ENCODE data around the gene FEZF1.

Gene FEZF1

DNA sequence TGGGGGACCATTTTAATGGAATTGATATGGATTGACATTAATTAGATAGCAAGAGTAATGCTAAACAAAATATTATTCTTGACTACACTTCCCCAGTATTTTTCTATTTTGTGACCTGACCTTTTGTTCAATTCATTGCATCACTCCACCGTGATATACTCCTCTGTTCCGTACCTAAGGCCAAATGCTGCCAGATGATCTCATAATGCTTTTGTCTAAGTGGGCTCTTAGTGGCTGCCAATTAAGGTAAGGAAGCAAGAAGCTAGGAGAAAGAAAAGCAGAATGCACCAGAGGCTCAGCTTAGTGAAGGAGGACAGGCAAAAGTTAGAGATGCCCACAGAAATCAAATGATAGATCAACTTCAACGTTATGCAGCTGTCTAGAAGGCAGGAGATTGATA, 36.4 kb downstream of the FEZF1 start:
- Mint-ChIP-seq H3K27ac (no peak overlapping the region), H3K4me1 (no peaks in the 10 kb centered on the region), H3K27me3 (no peaks in the 10 kb centered on the region), H3K36me3 (no peaks in the 10 kb centered on the region), H3K4me3 (no peak overlapping the region), H3K9me3 (no peaks in the 10 kb centered on the region)
- ATAC-seq (ENCODE audit: low read depth) = no peak
- no peak for DNase-seq (ENCODE audit: low spot score in 2 of 2)

DNA sequence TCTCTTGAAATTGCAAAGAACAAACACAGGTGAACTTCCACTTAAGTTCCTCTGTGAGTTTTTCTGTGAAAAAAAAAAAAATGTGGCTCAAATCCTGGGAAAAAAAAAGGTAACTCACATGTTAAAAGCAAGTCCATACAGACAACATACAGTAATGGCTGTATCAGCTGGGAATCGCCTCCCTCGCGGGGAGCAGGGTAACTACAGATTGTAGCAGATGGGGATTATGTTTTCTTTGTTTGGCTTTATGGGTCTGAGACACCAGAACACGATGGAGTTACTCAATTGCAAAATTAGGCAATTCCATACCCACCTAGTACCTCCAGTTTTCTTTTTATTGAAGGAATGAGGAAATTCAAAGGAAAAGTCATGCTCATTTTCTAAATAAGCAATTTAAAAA, 42.3 kb downstream of the FEZF1 start:
- H3K36me3 Mint-ChIP-seq = no peaks in the 10 kb centered on the region
- H3K4me3 Mint-ChIP-seq = no peak overlapping the region
- no peaks in the 10 kb centered on the region for H3K4me1 Mint-ChIP-seq
- no peak for ATAC-seq (ENCODE audit: low read depth)
- no peak overlapping the region for H3K27ac Mint-ChIP-seq
- DNase-seq (ENCODE audit: low spot score in 2 of 2) = no peak
- peaks cover 3% of the 10 kb centered on the region for H3K27me3 Mint-ChIP-seq
- peaks cover 3% of the 10 kb centered on the region for H3K9me3 Mint-ChIP-seq

DNA sequence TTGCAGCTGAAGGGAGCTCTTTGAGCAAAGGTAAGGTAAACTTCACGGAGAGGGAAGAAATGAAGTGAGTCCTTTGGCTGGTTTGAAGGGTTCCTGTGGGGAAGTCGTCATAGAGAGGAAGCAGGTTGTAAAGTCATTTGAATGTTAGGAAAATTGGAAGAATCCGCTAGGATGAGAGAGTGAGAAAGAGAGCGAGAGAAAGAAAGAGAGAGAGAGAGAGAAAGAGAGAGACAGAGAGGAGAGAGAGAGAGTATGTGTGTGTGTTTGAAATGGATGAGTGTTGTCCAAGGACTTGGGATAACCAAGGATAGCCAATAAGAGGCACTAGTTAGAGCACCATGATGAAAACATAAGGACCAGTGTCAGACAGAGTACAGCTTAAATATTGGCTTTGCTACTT, 43.1 kb downstream of the FEZF1 start:
- no peak for ATAC-seq (ENCODE audit: low read depth)
- no peaks in the 10 kb centered on the region for H3K36me3 Mint-ChIP-seq
- peaks cover 3% of the 10 kb centered on the region for H3K9me3 Mint-ChIP-seq
- no peak overlapping the region for H3K27ac Mint-ChIP-seq
- no peak overlapping the region for H3K4me3 Mint-ChIP-seq
- no peak for DNase-seq (ENCODE audit: low spot score in 2 of 2)
- H3K4me1 Mint-ChIP-seq = no peaks in the 10 kb centered on the region
- peaks cover 3% of the 10 kb centered on the region for H3K27me3 Mint-ChIP-seq

- DNase-seq (ENCODE audit: low spot score in 2 of 2) (no peak), ATAC-seq (ENCODE audit: low read depth) (no peak)
- peaks cover 3% of the 10 kb centered on the region for H3K27me3 Mint-ChIP-seq
- H3K4me1 Mint-ChIP-seq = no peaks in the 10 kb centered on the region
- H3K36me3 Mint-ChIP-seq = no peaks in the 10 kb centered on the region
- peaks cover 3% of the 10 kb centered on the region for H3K9me3 Mint-ChIP-seq
- H3K4me3 Mint-ChIP-seq = no peak overlapping the region
- no peak overlapping the region for H3K27ac Mint-ChIP-seq
Measured at GRCh38 chr7:122261016-122261415, 43.5 kb downstream of the FEZF1 start.

- H3K36me3 Mint-ChIP-seq = no peaks in the 10 kb centered on the region
- ATAC-seq (ENCODE audit: low read depth) = no peak
- DNase-seq (ENCODE audit: low spot score in 2 of 2) = no peak
- H3K4me1 Mint-ChIP-seq = no peaks in the 10 kb centered on the region
- peaks cover 3% of the 10 kb centered on the region for H3K27me3 Mint-ChIP-seq
- no peak overlapping the region for H3K27ac Mint-ChIP-seq
- peaks cover 3% of the 10 kb centered on the region for H3K9me3 Mint-ChIP-seq
- H3K4me3 Mint-ChIP-seq = no peak overlapping the region
Measured at GRCh38 chr7:122260336-122260735, 44.2 kb downstream of the FEZF1 start.

- DNase-seq (ENCODE audit: low spot score in 2 of 2) (no peak), ATAC-seq (ENCODE audit: low read depth) (no peak)
- Mint-ChIP-seq H3K27ac (no peak overlapping the region), H3K4me1 (no peaks in the 10 kb centered on the region), H3K36me3 (no peaks in the 10 kb centered on the region), H3K27me3 (peaks cover 3% of the 10 kb centered on the region), H3K9me3 (peaks cover 3% of the 10 kb centered on the region), H3K4me3 (no peak overlapping the region)
Measured at GRCh38 chr7:122258971-122259370, 45.6 kb downstream of the FEZF1 start.

- ATAC-seq (ENCODE audit: low read depth) = no peak
- Mint-ChIP-seq H3K27ac (no peak overlapping the region), H3K4me3 (no peak overlapping the region), H3K27me3 (peaks cover 3% of the 10 kb centered on the region), H3K9me3 (peaks cover 3% of the 10 kb centered on the region), H3K36me3 (no peaks in the 10 kb centered on the region), H3K4me1 (no peaks in the 10 kb centered on the region)
- no peak for DNase-seq (ENCODE audit: low spot score in 2 of 2)
Measured at GRCh38 chr7:122257056-122257455, 47.5 kb downstream of the FEZF1 start.

- no peak overlapping the region for H3K4me3 Mint-ChIP-seq
- ATAC-seq (ENCODE audit: low read depth) = no peak
- peaks cover 1% of the 10 kb centered on the region for H3K27me3 Mint-ChIP-seq
- no peak for DNase-seq (ENCODE audit: low spot score in 2 of 2)
- H3K4me1 Mint-ChIP-seq = no peaks in the 10 kb centered on the region
- H3K9me3 Mint-ChIP-seq = peaks cover 1% of the 10 kb centered on the region
- H3K27ac Mint-ChIP-seq = no peak overlapping the region
- no peaks in the 10 kb centered on the region for H3K36me3 Mint-ChIP-seq
Measured at GRCh38 chr7:122256046-122256445, 48.5 kb downstream of the FEZF1 start.

DNA sequence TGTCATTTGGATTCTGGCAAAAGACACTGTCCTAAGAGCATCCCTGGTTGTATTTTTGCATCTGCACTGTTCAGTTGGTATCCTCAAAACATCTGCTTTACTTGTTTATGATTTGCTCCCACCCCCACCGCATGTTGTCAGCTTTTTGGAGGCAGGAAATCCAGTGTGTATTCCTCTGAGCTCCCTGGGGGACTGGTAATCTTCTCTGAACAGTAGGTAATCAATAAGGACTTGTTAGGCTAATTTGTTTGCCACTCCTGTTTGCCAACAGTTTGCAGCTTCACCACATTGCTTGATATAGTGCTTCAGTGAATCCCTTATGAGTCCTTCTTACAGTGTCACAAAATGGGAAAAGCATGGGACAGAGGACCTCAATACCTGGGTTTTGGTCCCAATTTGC, 49.1 kb downstream of the FEZF1 start:
- DNase-seq (ENCODE audit: low spot score in 2 of 2) (no peak), ATAC-seq (ENCODE audit: low read depth) (no peak)
- Mint-ChIP-seq H3K4me1 (no peaks in the 10 kb centered on the region), H3K4me3 (no peak overlapping the region), H3K36me3 (no peaks in the 10 kb centered on the region), H3K27ac (no peak overlapping the region), H3K9me3 (peaks cover 1% of the 10 kb centered on the region), H3K27me3 (peaks cover 1% of the 10 kb centered on the region)
